Measurements from ENCODE around the gene C11orf68.

DNA sequence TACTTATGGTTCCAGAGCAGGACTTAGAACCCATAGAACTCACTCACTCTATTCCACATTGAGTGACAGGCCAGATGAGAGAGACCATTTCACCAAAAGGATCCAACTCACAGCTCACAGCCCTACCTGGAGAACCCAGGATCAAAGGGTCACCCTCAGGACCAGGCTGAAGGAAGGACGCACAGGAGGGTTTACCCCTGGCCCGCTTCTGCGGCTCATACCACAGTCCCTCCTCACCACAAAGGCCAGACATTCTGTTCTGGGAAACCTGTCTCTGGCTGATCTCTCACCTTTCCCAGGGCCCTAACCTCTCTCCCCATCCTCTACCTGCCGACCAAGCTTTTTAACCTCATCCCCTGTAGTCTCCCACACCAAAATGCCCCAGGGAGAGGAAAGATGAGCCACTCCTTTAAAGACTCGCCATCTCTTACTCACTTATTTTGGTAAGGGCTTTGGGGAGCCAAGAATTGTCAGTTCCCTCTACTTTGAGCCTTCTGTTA lies 23.3 kb downstream of the C11orf68 start:
- TF ChIP-seq, protein P1, sequence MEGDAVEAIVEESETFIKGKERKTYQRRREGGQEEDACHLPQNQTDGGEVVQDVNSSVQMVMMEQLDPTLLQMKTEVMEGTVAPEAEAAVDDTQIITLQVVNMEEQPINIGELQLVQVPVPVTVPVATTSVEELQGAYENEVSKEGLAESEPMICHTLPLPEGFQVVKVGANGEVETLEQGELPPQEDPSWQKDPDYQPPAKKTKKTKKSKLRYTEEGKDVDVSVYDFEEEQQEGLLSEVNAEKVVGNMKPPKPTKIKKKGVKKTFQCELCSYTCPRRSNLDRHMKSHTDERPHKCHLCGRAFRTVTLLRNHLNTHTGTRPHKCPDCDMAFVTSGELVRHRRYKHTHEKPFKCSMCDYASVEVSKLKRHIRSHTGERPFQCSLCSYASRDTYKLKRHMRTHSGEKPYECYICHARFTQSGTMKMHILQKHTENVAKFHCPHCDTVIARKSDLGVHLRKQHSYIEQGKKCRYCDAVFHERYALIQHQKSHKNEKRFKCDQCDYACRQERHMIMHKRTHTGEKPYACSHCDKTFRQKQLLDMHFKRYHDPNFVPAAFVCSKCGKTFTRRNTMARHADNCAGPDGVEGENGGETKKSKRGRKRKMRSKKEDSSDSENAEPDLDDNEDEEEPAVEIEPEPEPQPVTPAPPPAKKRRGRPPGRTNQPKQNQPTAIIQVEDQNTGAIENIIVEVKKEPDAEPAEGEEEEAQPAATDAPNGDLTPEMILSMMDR (conservative IDR thresholded peaks at IDR 0.05), result no peak
- no peak for TF ChIP-seq EZH2 (IDR thresholded peaks at IDR 0.05; ENCODE audit: low read depth)
